NCI-H2227 (cell line): ENCODE measurements around the gene SLC35F2.

ENCODE experiments used
- DNase-seq: peaks from one replicate; lab custom pipeline; 2025; ENCODE audit not compliant: unreplicated experiment; lab: John Stamatoyannopoulos, UW

The SLC35F2 gene

DNA sequence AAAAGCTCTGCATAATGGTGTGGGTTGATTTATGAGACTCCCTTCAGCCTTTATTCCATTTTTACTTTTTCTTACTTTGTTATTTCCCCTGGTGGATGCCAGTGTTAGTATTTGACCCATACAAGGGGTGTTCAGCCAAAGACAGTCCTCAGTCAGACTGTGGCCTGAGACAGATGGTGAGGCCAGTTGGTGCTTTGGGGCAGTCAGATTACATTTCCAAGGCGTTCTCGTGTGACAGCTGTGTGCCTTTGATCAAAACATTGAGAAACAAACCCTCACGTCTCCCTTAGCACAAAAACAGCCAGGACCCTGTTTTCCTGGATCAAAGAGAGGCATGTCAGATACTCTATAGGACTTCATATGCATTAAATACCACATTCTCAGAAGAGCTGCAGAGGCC, 115.4 kb downstream of the SLC35F2 start:
- no peak for DNase-seq

DNA sequence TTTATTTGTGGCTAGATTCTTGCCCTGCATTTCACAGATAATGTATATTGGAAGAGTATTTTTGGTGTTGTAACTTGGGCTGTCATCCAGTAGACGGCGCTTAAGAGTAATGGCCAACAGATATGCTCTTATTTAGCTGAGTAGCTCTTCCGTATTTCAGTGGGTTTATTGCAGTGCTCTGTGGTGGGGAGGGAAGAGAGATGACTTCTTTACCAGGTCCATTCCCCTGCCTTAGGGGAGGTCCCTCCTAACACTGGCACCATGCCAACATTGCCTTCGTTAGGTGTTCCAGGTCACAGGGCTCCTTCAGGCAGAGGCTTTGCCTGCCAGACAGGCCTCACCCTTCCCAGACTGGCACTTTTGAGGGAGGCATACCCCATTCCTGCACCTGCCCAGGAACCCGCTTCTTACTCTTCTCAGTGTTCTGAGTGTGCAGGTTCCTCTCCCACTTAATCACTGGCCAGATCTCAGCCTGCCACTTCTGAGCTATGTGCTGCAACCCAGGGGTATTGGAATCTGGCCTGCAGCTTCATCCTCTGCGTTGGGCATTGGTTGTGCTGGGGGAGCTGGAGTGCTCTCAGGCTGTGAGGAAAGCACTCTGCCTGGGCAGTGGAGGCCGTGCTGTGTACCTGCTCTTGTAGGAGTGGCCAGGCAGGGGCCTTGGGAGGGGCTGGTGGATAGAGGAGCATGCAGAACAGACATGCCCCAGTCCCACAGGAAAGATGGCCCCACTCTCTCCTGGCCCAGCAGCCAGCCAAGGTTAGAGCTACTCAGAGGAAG, 117.4 kb downstream of the SLC35F2 start:
- peak; percentile 16 for DNase-seq
